ENCODE measurements around the gene CEBPZOS. TPM values are rescaled to one million over a fixed set of nuclear protein-coding genes. Genes with fewer than 3 reads are reported as not detected.

CEBPZOS gene
- total RNA-seq, 1 experiment from 2014 or later = 46.8 TPM

DNA sequence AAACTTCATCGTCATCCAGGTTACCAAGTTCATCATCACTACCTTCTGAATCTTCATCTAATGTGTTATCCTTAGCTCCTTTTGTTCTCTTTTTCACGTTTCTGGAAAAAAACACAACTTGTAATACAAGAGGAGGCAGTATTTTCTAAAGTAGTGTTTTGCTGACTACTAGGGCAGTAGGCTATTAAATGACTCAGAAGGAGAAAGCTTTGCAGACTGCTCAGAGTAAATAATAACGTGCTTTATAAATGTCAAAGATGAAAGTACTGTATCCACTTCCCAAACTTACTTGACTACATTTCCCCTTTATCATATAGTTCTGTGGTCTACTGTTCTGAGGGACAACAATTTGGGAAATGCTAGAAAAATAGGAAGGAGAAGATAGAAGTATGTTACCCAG lies 15.6 kb downstream of the CEBPZOS start:
- peaks cover 68 to 83% of the 10 kb centered on the region in 2 experiments for H3K36me3 ChIP-seq (ENCODE audit: control insufficient read depth in 1 of 2, insufficient read depth in 2 of 2, low read length in 2 of 2)
- no peak overlapping the region for H3K4me3 ChIP-seq (replicated peaks in 1 of 2; ENCODE audit: low read depth in 1 of 2, low read length in 2 of 2)
- no peak overlapping the region for H3K9ac ChIP-seq (ENCODE audit: low read length)
- no peaks in the 10 kb centered on the region; the same call in 1 of the 2 replicates for H4K20me1 ChIP-seq (ENCODE audit: insufficient read depth)
- CTCF ChIA-PET = no interaction called here
- no peak overlapping the region for H3K27ac ChIP-seq (ENCODE audit: low read depth, low read length)
- no peaks in the 10 kb centered on the region for H3K9me2 ChIP-seq (ENCODE audit: insufficient read depth)
- H3K27me3 ChIP-seq (ENCODE audit: insufficient read depth, low read length) = no peaks in the 10 kb centered on the region
- BruUV-seq (replicated peaks) = no TSS peak
- POLR2A ChIA-PET = interaction anchor here (1.3 to 1.6 kb wide), 2 partner anchors 9 to 20 kb away, joined by 4 read pairs; partner anchors contain the start of genes CEBPZ and NDUFAF7
- H2AFZ ChIP-seq (ENCODE audit: low read depth, low read length, poor library complexity, severe bottlenecking) = no peak overlapping the region
- intact Hi-C loops (cut with micrococcal nuclease) = loop anchor here (2.0 kb wide), 1 partner anchor 17 kb away; no protein-coding TSS in a partner anchor
- TF ChIP-seq ZNF274 (IDR thresholded peaks at IDR 0.05; ENCODE audit: low read depth, low read length) (no peak), ZFX (IDR thresholded peaks at IDR 0.05) (no peak), SRF (IDR thresholded peaks at IDR 0.05; ENCODE audit: low read depth) (no peak), EZH2phosphoT487 (IDR thresholded peaks at IDR 0.05; ENCODE audit: borderline replicate concordance) (no peak), SP1 (IDR thresholded peaks at IDR 0.05; ENCODE audit: low read depth) (no peak), CBX3 (IDR thresholded peaks at IDR 0.05; ENCODE audit: low read depth) (no peak), YY1 (IDR thresholded peaks at IDR 0.05; ENCODE audit: extremely low read depth, insufficient replicate concordance, low read depth, low read length) (no peak), POLR2AphosphoS5 (IDR thresholded peaks at IDR 0.05; ENCODE audit: low read depth, low read length) (no peak), TCF7L2 (IDR thresholded peaks at IDR 0.05; ENCODE audit: borderline replicate concordance, extremely low read depth, insufficient read depth, insufficient read length) (no peak), RAD21 (IDR thresholded peaks at IDR 0.05; ENCODE audit: low read depth) (no peak), ELF1 (IDR thresholded peaks at IDR 0.05; ENCODE audit: borderline replicate concordance, low read depth) (no peak), POLR2A (IDR thresholded peaks at IDR 0.05; ENCODE audit: borderline replicate concordance, extremely low read depth, insufficient read depth, insufficient read length) (no peak), SIN3A (IDR thresholded peaks at IDR 0.05; ENCODE audit: low read depth) (no peak), FOSL1 (IDR thresholded peaks at IDR 0.05; ENCODE audit: low read depth) (no peak), CEBPB (IDR thresholded peaks at IDR 0.05; ENCODE audit: low read depth) (no peak)
- TF ChIP-seq, protein P1, sequence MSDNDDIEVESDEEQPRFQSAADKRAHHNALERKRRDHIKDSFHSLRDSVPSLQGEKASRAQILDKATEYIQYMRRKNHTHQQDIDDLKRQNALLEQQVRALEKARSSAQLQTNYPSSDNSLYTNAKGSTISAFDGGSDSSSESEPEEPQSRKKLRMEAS (IDR thresholded peaks at IDR 0.05) = no peak
- TF ChIP-seq, protein P2, sequence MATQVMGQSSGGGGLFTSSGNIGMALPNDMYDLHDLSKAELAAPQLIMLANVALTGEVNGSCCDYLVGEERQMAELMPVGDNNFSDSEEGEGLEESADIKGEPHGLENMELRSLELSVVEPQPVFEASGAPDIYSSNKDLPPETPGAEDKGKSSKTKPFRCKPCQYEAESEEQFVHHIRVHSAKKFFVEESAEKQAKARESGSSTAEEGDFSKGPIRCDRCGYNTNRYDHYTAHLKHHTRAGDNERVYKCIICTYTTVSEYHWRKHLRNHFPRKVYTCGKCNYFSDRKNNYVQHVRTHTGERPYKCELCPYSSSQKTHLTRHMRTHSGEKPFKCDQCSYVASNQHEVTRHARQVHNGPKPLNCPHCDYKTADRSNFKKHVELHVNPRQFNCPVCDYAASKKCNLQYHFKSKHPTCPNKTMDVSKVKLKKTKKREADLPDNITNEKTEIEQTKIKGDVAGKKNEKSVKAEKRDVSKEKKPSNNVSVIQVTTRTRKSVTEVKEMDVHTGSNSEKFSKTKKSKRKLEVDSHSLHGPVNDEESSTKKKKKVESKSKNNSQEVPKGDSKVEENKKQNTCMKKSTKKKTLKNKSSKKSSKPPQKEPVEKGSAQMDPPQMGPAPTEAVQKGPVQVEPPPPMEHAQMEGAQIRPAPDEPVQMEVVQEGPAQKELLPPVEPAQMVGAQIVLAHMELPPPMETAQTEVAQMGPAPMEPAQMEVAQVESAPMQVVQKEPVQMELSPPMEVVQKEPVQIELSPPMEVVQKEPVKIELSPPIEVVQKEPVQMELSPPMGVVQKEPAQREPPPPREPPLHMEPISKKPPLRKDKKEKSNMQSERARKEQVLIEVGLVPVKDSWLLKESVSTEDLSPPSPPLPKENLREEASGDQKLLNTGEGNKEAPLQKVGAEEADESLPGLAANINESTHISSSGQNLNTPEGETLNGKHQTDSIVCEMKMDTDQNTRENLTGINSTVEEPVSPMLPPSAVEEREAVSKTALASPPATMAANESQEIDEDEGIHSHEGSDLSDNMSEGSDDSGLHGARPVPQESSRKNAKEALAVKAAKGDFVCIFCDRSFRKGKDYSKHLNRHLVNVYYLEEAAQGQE (IDR thresholded peaks at IDR 0.05; ENCODE audit: low read depth) = no peak
- TF ChIP-seq, protein P3, sequence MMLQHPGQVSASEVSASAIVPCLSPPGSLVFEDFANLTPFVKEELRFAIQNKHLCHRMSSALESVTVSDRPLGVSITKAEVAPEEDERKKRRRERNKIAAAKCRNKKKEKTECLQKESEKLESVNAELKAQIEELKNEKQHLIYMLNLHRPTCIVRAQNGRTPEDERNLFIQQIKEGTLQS (IDR thresholded peaks at IDR 0.05) = no peak
- no peaks in the 10 kb centered on the region for H3K9me3 ChIP-seq (ENCODE audit: control insufficient read depth in 1 of 2, insufficient read depth in 1 of 2, low read depth in 1 of 2, low read length in 2 of 2)
- RAD21 ChIA-PET (ENCODE audit: low non-redundant PET in 1 of 2, low total read pairs in 2 of 2, uncharacterized antibody in 2 of 2, unreplicated experiment in 2 of 2) = no interaction called here
- no peak overlapping the region for H3K4me2 ChIP-seq (ENCODE audit: low read length)
- no peaks in the 10 kb centered on the region for H3K4me1 ChIP-seq (ENCODE audit: control insufficient read depth in 1 of 2, insufficient read depth in 2 of 2, low read length in 2 of 2)
- ATAC-seq (no peak), DNase-seq (ENCODE audit: low read depth, low spot score) (no peak)
- peaks cover 64% of the 10 kb centered on the region for H3K79me2 ChIP-seq (ENCODE audit: insufficient read depth, low read length)
